ENCODE results near the gene KCNK10.

The KCNK10 gene

GRCh38 chr14:88229428-88229827 lies 93.6 kb downstream of the KCNK10 start:
- Histone ChIP-seq H3K27me3 (ENCODE audit: insufficient read depth, low read depth) (no peaks in the 10 kb centered on the region), H4K20me1 (ENCODE audit: insufficient read depth) (no peaks in the 10 kb centered on the region), H3K79me2 (ENCODE audit: insufficient read depth, low read depth) (no peaks in the 10 kb centered on the region), H3K9ac (no peak overlapping the region), H2AFZ (ENCODE audit: low read depth) (no peak overlapping the region), H3K4me2 (no peak overlapping the region), H3K36me3 (ENCODE audit: insufficient read depth) (no peaks in the 10 kb centered on the region), H3K4me1 (ENCODE audit: low read depth, poor library complexity, severe bottlenecking) (no peaks in the 10 kb centered on the region), H3K27ac (no peak overlapping the region), H3K4me3 (IDR thresholded peaks at IDR 0.05; ENCODE audit: insufficient read depth, low read depth, low read length) (no peak overlapping the region)
- TF ChIP-seq CTCF (conservative IDR thresholded peaks at IDR 0.05; ENCODE audit: low read depth, low read length) = no peak

GRCh38 chr14:88228522-88229236 lies 94.4 kb downstream of the KCNK10 start:
- TF ChIP-seq CTCF (conservative IDR thresholded peaks at IDR 0.05; ENCODE audit: low read depth, low read length) = no peak
- Histone ChIP-seq H3K4me1 (ENCODE audit: low read depth, poor library complexity, severe bottlenecking) (no peaks in the 10 kb centered on the region), H2AFZ (ENCODE audit: low read depth) (no peak overlapping the region), H3K4me3 (IDR thresholded peaks at IDR 0.05; ENCODE audit: insufficient read depth, low read depth, low read length) (no peak overlapping the region), H3K4me2 (no peak overlapping the region), H3K27me3 (ENCODE audit: insufficient read depth, low read depth) (no peaks in the 10 kb centered on the region), H3K27ac (no peak overlapping the region), H3K79me2 (ENCODE audit: insufficient read depth, low read depth) (no peaks in the 10 kb centered on the region), H4K20me1 (ENCODE audit: insufficient read depth) (no peaks in the 10 kb centered on the region), H3K9ac (no peak overlapping the region), H3K36me3 (ENCODE audit: insufficient read depth) (no peaks in the 10 kb centered on the region)

- H4K20me1 ChIP-seq (ENCODE audit: insufficient read depth) = no peaks in the 10 kb centered on the region
- no peak overlapping the region for H3K4me2 ChIP-seq
- no peak overlapping the region for H2AFZ ChIP-seq (ENCODE audit: low read depth)
- no peak overlapping the region for H3K27ac ChIP-seq
- no peaks in the 10 kb centered on the region for H3K79me2 ChIP-seq (ENCODE audit: insufficient read depth, low read depth)
- no peaks in the 10 kb centered on the region for H3K4me1 ChIP-seq (ENCODE audit: low read depth, poor library complexity, severe bottlenecking)
- no peak overlapping the region for H3K4me3 ChIP-seq (IDR thresholded peaks at IDR 0.05; ENCODE audit: insufficient read depth, low read depth, low read length)
- no peak for TF ChIP-seq CTCF (conservative IDR thresholded peaks at IDR 0.05; ENCODE audit: low read depth, low read length)
- H3K9ac ChIP-seq = no peak overlapping the region
- no peaks in the 10 kb centered on the region for H3K27me3 ChIP-seq (ENCODE audit: insufficient read depth, low read depth)
- H3K36me3 ChIP-seq (ENCODE audit: insufficient read depth) = no peaks in the 10 kb centered on the region
These were observed 95.4 kb downstream of the KCNK10 start for GRCh38 chr14:88227693-88228092.

- Histone ChIP-seq H3K79me2 (ENCODE audit: insufficient read depth, low read depth) (no peaks in the 10 kb centered on the region), H4K20me1 (ENCODE audit: insufficient read depth) (no peaks in the 10 kb centered on the region), H3K4me2 (no peak overlapping the region), H3K36me3 (ENCODE audit: insufficient read depth) (no peaks in the 10 kb centered on the region), H3K4me1 (ENCODE audit: low read depth, poor library complexity, severe bottlenecking) (no peaks in the 10 kb centered on the region), H2AFZ (ENCODE audit: low read depth) (no peak overlapping the region), H3K9ac (no peak overlapping the region), H3K4me3 (IDR thresholded peaks at IDR 0.05; ENCODE audit: insufficient read depth, low read depth, low read length) (no peak overlapping the region), H3K27me3 (ENCODE audit: insufficient read depth, low read depth) (no peaks in the 10 kb centered on the region), H3K27ac (no peak overlapping the region)
- no peak for TF ChIP-seq CTCF (conservative IDR thresholded peaks at IDR 0.05; ENCODE audit: low read depth, low read length)
These were observed 97.3 kb downstream of the KCNK10 start for GRCh38 chr14:88225721-88226120.
